ENCODE results near the gene MAML2.
"Not testable (repeated sequence)": the region's sequence is repeated elsewhere in the genome, so short reads cannot be mapped to it uniquely, and the experiment has no call there.

MAML2 gene

GRCh38 chr11:96288915-96289314 lies 54.1 kb downstream of the MAML2 start:
- no peak for DNase-seq

GRCh38 chr11:96287822-96288439 lies 55.1 kb downstream of the MAML2 start:
- no peak for DNase-seq

DNA sequence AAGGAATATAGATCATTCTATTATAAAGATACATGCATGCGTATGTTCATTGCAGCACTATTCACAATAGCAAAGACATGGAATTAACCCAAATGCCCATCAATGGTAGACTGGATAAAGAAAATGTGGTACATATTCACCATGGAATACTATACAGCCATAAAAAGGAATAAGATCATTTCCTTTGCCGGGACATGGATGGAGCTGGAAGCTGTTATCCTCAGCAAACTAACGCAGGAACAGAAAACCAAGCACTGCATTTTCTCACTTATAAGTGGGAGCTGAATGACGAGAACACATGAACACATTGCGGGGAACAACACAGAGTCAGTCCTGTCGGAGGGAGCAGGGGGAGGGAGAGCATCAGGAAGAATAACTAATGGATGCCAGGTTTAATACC lies 57.0 kb downstream of the MAML2 start:
- DNase-seq, result not testable (repeated sequence)

DNA sequence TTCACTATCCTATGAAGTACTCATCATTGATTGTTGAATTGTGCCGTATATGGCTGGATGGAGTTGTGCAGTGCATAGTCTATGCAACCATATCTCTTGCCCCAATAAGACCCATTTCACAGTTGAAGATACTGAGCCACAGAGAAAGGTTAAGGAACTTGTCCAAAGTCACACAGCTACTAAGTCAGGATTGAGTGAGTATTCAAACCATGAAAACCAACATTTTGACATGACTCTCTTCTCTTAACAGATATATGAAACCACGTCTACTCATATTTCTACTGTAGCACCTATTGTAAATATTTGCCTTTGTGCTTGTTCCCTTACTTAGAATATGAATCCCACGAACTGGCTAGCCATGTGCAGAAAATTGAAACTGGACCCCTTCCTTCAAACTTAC lies 58.1 kb downstream of the MAML2 start:
- no peak for DNase-seq

- DNase-seq, result no peak
These were observed 58.6 kb downstream of the MAML2 start for GRCh38 chr11:96284401-96284800.

- DNase-seq, result no peak
These were observed 60.3 kb downstream of the MAML2 start for GRCh38 chr11:96282625-96283220.

GRCh38 chr11:96280444-96280843 lies 62.6 kb downstream of the MAML2 start:
- no peak for DNase-seq

DNA sequence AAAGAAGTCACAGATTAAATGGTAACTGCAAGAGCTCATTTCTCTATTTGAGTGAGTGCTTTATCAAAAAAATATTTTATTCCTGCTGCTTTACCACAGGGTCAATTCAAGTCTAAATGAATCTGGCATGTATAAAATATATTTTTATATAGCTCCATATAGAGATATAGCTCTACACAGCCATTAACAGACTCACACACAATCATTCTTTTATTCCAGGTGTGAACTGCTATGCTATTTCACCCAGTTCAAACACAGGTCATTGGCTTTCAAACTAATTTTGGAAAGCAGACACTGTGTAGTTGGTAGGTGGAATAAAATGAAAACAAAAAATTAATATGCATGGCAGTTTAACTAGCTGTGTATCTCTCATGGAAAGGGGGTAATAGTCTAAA lies 63.1 kb downstream of the MAML2 start:
- DNase-seq, result no peak

DNA sequence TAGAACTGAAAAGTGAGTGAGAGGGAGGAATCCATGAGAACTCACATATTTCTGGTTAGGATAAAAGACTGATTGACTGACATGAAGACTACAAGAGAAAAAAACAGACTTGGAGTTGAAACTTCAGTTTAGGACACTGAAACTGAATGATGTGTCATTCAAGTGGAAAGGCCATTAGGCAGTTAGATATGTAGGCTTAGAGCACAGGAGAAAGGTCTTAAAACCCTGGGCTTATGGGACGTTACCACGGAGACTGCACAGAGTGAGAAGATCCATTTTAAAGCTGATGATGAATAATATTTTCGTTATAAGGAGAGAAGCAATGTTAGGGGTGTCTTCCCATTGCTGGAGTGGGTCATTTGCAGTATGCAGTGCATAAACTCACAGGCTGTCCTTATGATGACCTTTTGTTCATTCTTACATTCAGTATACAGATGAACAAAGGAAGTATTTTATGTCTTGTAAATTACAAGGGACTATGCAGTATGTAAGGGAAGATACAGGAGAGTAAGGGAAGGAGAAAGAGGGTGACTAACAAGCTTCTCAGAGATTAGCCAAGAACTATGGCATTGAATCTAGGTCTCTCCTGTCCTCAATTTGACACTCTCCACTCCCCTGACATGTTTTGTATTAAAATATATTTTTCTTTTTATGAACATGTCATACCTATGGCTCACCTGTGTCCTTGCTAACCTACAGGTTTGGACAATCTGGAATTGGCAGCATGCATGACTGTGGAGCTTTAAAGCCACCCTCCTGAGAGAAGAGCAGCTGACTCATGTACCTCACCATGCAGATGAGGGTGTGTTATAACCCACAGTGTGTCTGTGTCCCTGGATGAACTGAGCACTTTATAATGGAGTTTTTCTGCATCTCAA lies 63.7 kb downstream of the MAML2 start:
- no peak for DNase-seq

DNA sequence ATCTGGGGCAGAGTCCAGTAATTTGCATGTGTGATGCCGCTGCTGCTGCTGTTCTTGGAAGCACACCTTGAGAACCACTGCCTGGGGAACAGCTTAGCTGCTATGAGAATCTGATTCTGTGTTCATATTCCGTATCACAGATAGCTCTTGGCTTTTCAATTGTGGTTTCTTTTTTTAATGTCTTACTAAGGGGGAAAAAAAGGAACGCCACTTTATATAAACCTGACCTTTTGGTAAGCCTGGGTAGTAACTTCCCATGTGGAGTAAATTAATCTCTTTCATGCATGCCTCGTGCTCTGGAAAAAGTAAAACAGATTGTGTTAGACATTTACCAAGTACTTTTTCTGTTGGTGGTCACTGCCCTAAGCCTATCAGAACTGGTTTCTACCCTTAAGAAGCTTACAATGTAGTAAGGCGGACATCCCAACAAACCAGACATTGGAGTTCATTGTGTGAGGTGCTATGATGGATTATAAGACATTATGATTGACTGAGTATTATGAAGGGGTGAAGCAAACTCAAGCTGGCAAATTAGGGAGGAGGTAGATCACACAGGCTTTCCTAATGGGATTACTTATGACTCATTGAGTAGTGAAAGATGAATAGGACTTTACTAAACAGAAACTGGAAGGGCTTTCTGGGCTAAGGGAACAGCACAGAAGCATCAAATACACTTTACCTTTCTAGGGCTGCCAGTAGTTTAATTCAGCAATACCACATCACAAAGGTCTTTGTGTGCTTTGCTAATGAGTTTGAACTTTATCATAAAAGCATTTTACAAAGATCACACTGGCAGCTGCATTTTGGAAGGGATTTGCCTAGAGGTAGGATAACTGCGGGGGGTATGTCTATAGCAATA lies 64.7 kb downstream of the MAML2 start:
- DNase-seq, result no peak

- no peak for DNase-seq
These were observed 65.3 kb downstream of the MAML2 start for GRCh38 chr11:96277696-96278038.

GRCh38 chr11:96276836-96277235 lies 66.2 kb downstream of the MAML2 start:
- DNase-seq, result no peak

DNA sequence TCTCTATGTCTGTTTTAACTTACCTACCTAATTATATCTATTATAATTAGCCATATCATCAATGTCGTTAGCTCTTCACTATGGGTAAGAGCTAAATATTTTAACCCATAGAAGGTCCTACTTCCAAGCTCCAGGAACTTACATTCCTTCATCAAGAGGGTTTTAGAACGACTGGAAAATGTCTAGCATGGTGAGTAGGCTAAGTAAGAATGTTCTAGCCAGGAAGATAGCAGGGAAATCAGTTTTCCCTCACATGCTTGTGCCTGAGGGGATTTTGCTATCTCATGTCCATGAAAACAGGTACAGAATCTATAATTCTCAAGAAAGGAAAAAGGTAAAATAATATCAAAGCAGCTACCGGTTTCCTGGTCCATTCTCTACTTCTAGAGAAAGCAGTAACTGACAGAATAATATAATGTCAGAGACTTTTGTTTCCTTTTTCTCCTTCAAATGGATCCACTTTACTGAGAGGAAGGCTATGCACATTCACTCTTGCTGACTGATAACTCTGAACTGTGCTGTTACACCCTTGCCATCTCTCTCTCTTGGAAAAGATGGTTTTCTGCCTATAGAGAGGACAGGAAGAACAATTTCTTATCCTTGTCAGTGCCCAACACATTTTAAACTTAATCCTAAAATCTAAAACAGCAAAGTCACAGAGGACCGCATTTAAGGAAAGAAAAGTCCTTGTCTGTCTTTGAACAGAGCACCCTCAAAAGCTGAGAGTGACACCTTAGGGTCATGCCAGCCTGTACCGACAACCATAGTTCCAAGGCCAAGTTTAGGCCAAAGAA lies 67.0 kb downstream of the MAML2 start:
- DNase-seq, result no peak

GRCh38 chr11:96273507-96273906 lies 69.5 kb downstream of the MAML2 start:
- no peak for DNase-seq

GRCh38 chr11:96272529-96273222 lies 70.3 kb downstream of the MAML2 start:
- DNase-seq, result no peak

- DNase-seq, result no peak
These were observed 71.2 kb downstream of the MAML2 start for GRCh38 chr11:96271777-96272176.

GRCh38 chr11:96271352-96271751 lies 71.6 kb downstream of the MAML2 start:
- DNase-seq, result not testable (repeated sequence)

GRCh38 chr11:96268527-96268926 lies 74.5 kb downstream of the MAML2 start:
- DNase-seq, result not testable (repeated sequence)

DNA sequence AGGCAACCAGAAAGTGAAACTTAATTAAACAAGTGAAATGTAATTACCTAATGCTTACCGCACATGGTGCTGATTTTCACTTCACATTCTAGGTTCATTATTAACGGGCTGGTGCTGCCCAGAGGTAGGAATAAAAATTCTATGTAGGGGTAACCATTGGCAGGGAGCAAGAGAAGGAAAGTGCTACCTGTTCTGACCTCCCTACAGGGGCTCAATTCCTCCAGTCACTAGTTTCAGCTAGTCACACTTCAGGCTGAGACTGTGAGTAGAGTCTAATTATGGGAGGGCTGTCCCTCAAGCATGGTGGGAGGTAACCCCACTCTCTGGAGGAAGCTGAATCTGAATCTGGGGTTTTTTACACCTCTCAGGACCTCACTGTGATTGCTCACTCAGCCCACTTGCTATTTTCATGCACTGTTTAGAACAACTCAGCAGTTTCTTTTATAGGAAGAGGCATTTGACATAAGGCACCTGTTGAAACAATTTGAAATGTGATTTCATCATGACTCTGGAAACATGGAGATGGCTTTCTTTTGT lies 75.4 kb downstream of the MAML2 start:
- DNase-seq, result peak; percentile 42

DNA sequence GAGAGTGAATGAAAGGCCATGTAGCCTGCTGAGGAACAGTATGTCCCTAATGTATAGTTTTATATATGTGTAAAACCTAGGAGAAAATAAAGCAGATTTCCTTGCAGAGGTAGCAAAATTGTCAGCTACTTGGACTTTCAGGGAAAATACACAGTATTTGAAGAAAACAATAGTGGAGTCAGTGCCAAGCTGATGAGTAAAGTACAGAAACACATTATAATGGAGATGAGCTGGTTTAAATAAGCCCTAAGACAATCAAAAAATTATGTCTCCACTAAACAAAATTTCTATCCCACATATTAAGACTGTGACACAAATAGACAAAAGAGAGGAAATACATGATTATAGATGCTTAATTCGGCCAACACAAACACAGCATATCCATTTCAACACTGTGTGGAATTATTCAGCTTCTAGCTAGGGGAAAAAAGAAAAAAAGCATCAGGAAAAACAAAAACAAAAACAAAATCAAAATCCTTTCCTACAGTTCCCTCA lies 75.9 kb downstream of the MAML2 start:
- DNase-seq, result no peak

GRCh38 chr11:96265972-96266371 lies 77.0 kb downstream of the MAML2 start:
- no peak for DNase-seq
